Activated T-cell treated with anti-CD3 and anti-CD28 coated beads, Interleukin-2, amount 50 U/mL, for 24 hours (primary cell): ENCODE results near the gene PFN4.
"Not testable (repeated sequence)": the region's sequence is repeated elsewhere in the genome, so short reads cannot be mapped to it uniquely, and the experiment has no call there.

Experiments used
- DNase-seq: peaks from one replicate; pipeline ENCODE4 v3.0.0-alpha.2; 2020
- H3K27ac Mint-ChIP-seq: 2 replicates; pipeline ENCODE4 v1.8.0; 2020; ENCODE audit warnings: mild to moderate bottlenecking, mixed read lengths
- H3K27me3 Mint-ChIP-seq: 2 replicates; pipeline ENCODE4 v1.8.0; 2020; ENCODE audit warnings: mixed read lengths
- H3K36me3 Mint-ChIP-seq: 2 replicates; pipeline ENCODE4 v1.8.0; 2020; ENCODE audit warnings: low read depth, mixed read lengths
- H3K4me1 Mint-ChIP-seq: 2 replicates; pipeline ENCODE4 v1.8.0; 2020; ENCODE audit warnings: low read depth, mixed read lengths
- H3K4me3 Mint-ChIP-seq: 2 replicates; pipeline ENCODE4 v1.8.0; 2020; ENCODE audit warnings: mild to moderate bottlenecking, moderate library complexity, mixed read lengths
- H3K9me3 Mint-ChIP-seq: 2 replicates; pipeline ENCODE4 v1.8.0; 2020; ENCODE audit warnings: mixed read lengths

PFN4 gene, protein sequence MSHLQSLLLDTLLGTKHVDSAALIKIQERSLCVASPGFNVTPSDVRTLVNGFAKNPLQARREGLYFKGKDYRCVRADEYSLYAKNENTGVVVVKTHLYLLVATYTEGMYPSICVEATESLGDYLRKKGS

DNA sequence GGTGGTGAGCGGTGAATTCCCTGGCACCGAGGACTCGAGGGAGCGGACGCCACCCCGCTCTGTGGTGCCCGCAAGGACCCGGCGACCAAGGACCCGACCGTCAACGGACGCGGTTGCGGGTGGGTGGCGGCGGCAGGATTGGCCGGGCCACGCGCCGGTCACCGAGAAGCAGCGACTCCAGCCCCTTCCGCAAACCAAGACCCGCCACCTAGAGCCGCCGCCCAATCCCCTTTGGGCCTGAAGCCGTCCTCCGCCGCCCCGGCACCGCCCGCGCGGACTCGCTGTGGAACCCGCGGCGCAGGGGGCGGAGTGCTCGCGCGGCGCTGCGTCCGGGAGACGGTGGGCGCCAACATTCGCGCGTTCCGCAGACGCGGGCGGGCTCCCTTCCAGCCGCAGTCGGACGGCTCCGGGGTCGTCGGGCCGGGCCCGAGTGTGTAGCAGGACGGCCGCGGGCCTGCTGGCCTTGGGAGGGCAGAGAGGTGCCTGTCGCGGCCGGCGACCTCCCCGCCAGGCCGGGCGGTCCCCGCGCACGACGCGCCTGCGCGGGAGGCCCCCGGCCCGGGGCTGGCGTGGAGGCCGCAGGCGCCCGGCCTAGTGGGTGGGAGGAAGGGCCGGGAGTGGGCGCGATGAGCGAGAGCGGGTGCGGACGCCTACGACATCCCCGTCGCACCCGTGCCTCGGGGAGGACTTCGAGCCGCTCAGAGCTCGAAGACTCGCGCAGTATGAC lies at the start of gene PFN4, which contains the start of gene FAM228B:
Gene PFN4, minus strand, starts transcription at position 140 of the 727 bp plus-strand sequence. CDS start 799 bp downstream, outside the sequence.
Gene FAM228B, plus strand, starts transcription at position 275 of the 727 bp plus-strand sequence. CDS start 893 bp downstream, outside the sequence.
- no peaks in the 10 kb centered on the region for H3K36me3 Mint-ChIP-seq
- H3K4me3 Mint-ChIP-seq, result peak within 1 kb of the TSS; percentile 78
- peak within 1 kb of the TSS; percentile 81 for H3K27ac Mint-ChIP-seq
- H3K27me3 Mint-ChIP-seq, result peaks cover 3% of the 10 kb centered on the region
- no peaks in the 10 kb centered on the region for H3K9me3 Mint-ChIP-seq
- H3K4me1 Mint-ChIP-seq, result peaks cover 11% of the 10 kb centered on the region
- DNase-seq, result peak; percentile 82

DNA sequence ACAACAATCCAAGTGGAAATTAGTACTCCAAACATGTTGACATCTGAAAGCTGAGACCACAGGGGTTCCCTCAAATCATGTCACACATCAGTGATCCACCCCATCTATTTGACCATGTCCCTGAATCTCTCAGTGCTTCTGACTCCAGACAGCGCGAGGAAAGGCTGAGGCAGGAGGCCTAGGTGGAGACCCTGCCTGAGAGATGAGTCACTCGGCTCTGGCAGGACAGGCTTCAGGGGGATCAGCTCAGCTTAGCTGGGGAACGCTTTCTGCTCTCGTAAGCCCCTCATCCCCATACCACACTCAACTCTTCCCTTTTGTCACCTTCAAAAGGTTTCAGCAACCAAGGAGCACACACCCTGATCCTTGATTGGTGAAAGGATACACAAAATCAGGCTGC lies 45.9 kb upstream of the PFN4 start:
- H3K27me3 Mint-ChIP-seq, result peaks cover 5% of the 10 kb centered on the region

DNA sequence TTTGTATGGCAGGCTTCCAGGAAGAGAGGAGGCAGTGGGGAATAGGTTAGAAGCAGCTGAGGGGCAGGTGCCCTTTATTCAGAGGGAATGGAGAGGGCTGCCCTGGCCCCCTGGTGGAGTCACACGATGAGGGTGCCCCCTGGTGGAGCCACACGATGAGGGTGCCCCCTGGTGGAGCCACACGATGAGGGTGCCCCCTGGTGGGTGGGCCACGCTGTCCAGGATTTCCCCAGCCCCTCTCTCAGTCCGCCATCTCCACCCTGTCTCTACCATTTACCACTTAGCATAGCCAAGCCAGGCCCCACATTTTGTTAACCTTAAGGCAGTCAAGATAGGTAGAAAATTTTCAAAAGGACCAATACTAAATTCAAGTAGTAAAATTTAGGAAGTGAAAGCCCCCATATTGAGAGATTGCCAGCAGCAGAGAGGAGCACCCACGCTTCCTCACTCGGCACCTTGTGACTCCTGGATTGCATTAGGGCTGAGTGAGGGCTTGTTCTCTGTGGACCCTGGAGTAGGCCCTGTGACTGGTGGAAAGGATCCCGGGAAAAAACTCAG lies 41.4 kb upstream of the PFN4 start:
- Mint-ChIP-seq H3K27me3 (no peaks in the 10 kb centered on the region), H3K4me1 (no peaks in the 10 kb centered on the region), H3K27ac (no peak overlapping the region), H3K36me3 (no peaks in the 10 kb centered on the region), H3K9me3 (no peaks in the 10 kb centered on the region), H3K4me3 (no peak overlapping the region)
- peak; percentile 64 for DNase-seq

More for the DNA sequence above, 45.9 kb upstream of the PFN4 start:
- H3K9me3 Mint-ChIP-seq, result no peaks in the 10 kb centered on the region
- H3K4me1 Mint-ChIP-seq, result no peaks in the 10 kb centered on the region
- no peaks in the 10 kb centered on the region for H3K36me3 Mint-ChIP-seq
- H3K4me3 Mint-ChIP-seq, result no peak overlapping the region
- no peak overlapping the region for H3K27ac Mint-ChIP-seq
- DNase-seq, result no peak

DNA sequence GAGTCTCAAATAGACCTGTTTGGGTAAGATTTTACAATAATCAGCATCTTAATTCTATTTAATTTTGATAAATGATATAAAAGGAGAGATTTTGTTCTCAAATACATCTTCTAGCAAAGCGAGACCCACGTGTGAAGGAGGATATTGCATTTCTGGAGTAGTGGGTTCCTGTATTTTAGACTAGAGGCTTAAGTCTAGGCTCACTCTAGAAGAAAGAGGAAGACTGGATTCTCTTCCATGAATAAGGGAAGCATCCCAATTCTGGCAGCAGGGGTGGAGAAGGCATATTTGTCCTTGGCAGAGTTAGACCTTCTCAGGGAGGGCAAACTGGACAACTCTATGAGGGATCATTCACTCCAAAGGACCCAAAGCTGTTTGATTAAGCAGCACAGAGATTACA lies 40.5 kb upstream of the PFN4 start:
- no peaks in the 10 kb centered on the region for H3K9me3 Mint-ChIP-seq
- H3K4me3 Mint-ChIP-seq, result no peak overlapping the region
- no peak overlapping the region for H3K27ac Mint-ChIP-seq
- no peaks in the 10 kb centered on the region for H3K36me3 Mint-ChIP-seq
- no peaks in the 10 kb centered on the region for H3K27me3 Mint-ChIP-seq
- DNase-seq, result no peak
- no peaks in the 10 kb centered on the region for H3K4me1 Mint-ChIP-seq

DNA sequence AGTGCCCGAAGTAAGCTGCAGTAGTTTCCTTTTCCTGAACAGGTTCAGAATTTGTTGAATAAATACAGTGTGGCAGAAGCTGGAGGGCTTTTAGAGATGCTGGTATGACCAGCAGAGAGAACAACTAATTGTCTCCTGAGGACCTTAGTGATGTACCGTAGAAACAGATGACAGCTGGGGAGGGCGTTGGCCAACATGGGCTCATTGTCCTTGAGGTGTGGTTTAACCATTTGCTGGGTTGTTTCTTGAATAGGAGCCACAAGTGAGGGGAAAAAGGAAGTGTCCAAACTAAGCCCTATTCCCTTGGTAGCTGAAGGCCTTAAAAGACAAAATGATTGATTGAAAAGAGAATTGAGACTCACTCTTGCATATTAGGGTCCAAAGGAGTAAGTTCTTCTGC lies 40.1 kb upstream of the PFN4 start:
- H3K4me3 Mint-ChIP-seq, result no peak overlapping the region
- DNase-seq, result no peak
- H3K36me3 Mint-ChIP-seq, result no peaks in the 10 kb centered on the region
- no peaks in the 10 kb centered on the region for H3K4me1 Mint-ChIP-seq
- H3K27me3 Mint-ChIP-seq, result no peaks in the 10 kb centered on the region
- H3K9me3 Mint-ChIP-seq, result no peaks in the 10 kb centered on the region
- no peak overlapping the region for H3K27ac Mint-ChIP-seq

DNA sequence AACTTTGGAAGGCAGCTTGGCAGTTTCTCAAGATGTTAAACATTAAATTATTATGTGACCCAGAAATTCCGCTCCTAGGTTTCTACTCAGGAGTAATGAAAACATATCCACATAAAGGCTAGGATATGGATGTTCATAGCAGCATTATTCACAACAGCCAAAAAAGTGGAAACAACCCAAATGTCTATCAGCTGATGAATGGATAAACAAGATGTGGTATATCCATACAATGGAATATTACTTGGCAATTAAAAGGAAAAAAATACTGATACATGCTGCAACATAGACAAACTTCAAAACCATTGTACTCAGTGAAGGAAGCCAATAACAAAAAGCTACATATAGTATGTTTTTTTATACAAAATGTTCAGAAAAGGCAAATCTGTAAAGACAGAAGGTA lies 39.4 kb upstream of the PFN4 start:
- no peak for DNase-seq
- Mint-ChIP-seq H3K4me1 (no peaks in the 10 kb centered on the region), H3K27me3 (no peaks in the 10 kb centered on the region), H3K4me3 (no peak overlapping the region), H3K9me3 (no peaks in the 10 kb centered on the region), H3K36me3 (no peaks in the 10 kb centered on the region), H3K27ac (no peak overlapping the region)

DNA sequence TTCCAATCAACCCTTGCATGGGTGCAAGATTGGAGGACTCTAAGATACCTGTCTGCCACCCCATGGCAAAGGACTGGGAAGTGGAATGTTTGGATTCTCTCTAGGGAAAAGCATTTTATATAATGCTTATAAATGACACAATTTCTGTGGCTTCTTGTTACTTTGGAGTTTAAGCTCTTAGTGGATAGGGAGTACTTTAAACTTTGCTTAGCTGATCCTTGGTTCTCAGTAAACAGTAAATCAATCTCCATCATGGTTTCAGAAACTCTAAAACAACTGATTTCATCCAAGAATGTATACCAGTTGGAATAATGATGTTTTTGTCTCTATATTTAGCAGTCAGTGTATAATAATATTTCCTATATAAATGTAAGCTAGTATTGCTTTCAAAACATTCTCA lies 37.6 kb upstream of the PFN4 start:
- no peaks in the 10 kb centered on the region for H3K27me3 Mint-ChIP-seq
- DNase-seq, result no peak
- no peak overlapping the region for H3K27ac Mint-ChIP-seq
- no peak overlapping the region for H3K4me3 Mint-ChIP-seq
- H3K36me3 Mint-ChIP-seq, result no peaks in the 10 kb centered on the region
- no peaks in the 10 kb centered on the region for H3K4me1 Mint-ChIP-seq
- no peaks in the 10 kb centered on the region for H3K9me3 Mint-ChIP-seq

DNA sequence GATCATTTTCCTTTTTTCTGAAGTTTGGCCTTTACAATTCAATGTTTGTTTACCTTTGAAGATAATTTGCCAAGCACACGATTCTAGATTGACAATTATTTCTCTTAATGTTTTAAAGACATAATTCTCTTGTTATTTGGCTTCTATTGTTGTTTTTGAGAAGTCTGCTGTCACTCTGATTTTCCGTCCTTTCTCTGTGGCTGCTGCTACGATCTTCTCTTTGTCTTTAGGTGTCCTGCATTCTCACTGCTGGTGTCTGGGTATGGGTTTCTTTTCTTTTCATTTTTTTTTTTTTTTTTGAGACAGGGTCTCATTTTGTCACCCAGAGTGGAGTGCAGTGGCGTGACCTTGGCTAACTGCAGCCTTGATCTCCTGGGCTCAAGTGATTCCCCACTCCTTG lies 36.6 kb upstream of the PFN4 start:
- DNase-seq, result no peak
- Mint-ChIP-seq H3K9me3 (no peaks in the 10 kb centered on the region), H3K27me3 (no peaks in the 10 kb centered on the region), H3K4me3 (no peak overlapping the region), H3K36me3 (no peaks in the 10 kb centered on the region), H3K4me1 (no peaks in the 10 kb centered on the region), H3K27ac (no peak overlapping the region)

DNA sequence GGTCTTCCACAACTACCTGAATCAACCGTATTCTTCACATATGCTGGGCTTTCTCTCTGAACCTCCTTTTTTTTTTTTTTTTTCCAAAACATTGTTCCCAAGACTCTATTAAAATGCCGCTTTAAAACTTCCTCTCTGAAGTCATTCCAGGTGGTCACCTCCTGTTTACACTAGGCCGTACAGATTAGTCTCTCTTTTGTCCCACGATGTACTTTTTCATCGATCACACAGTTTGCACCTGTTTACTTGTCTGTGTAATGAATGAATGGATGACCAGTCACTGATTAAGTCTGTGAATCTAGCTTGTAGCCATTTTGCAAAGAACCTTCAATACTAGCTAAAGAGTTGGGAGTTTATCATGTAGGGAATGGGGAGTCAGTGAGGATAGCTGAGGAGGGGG lies 35.0 kb upstream of the PFN4 start:
- H3K27ac Mint-ChIP-seq, result no peak overlapping the region
- no peak for DNase-seq
- H3K4me3 Mint-ChIP-seq, result no peak overlapping the region
- H3K9me3 Mint-ChIP-seq, result no peaks in the 10 kb centered on the region
- no peaks in the 10 kb centered on the region for H3K27me3 Mint-ChIP-seq
- no peaks in the 10 kb centered on the region for H3K36me3 Mint-ChIP-seq
- no peaks in the 10 kb centered on the region for H3K4me1 Mint-ChIP-seq

DNA sequence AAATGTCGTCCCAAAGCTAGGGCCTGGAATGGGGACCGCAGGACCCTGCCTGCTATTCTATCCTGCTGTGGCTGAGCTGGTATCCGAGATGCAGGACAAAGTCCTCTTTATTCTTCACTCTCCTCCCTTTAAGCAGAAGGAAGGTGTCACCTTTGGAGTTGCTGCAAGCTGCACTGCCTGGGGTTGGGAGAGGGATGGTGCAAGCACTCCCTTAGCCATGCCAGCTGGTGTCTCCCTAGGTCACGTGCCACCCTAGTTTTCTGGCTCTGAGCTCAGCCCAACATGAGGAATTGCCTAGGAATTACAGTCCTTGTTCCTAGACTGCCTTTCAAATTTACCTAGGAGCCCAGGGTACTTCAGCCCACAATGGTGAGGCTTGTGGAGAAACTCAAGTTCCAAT lies 30.3 kb upstream of the PFN4 start:
- no peak for DNase-seq
- Mint-ChIP-seq H3K27ac (no peak overlapping the region), H3K27me3 (no peaks in the 10 kb centered on the region), H3K4me1 (no peaks in the 10 kb centered on the region), H3K36me3 (peaks cover 11% of the 10 kb centered on the region), H3K4me3 (no peak overlapping the region), H3K9me3 (peaks cover 2% of the 10 kb centered on the region)

DNA sequence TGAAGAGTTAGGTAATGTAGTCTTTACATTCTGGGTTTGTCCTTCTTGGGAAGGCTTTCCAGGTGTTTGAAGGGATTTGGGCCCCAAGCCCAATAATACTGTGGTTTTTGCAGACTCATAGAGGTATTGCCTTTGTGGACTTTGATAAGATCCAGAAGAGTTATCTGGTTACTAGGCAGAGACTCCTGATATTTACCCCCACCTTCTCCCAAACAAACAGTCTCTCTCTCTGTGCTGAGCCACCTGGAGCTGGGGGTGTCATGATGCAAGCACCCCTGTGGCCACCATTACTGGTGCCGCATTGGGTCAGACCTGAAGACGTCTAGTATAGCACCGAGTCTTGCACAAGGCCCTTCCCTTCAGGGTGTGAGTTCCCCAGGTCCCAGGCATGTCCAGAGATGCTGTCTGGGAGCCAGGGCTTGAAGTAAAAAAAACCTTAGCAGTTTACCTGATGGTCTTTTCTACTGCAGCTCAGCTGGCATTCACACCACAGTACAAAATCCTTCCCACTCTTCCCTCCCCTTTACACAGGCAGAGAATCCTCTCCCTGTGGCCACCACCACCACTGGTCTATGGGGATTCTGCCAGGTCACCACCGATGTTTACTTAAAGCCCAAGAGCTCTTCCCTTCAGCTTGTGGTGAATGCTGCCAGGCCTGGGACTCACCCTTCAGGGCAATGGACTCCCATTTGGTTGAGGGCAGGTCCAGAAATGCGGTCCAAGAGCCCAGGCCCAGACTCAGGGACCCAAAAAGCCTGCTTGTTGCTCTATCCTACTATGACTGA lies 29.5 kb upstream of the PFN4 start:
- H3K27me3 Mint-ChIP-seq, result no peaks in the 10 kb centered on the region
- no peak overlapping the region for H3K27ac Mint-ChIP-seq
- DNase-seq, result no peak
- peaks cover 9% of the 10 kb centered on the region for H3K9me3 Mint-ChIP-seq
- H3K4me3 Mint-ChIP-seq, result no peak overlapping the region
- H3K4me1 Mint-ChIP-seq, result no peaks in the 10 kb centered on the region
- peaks cover 15% of the 10 kb centered on the region for H3K36me3 Mint-ChIP-seq

DNA sequence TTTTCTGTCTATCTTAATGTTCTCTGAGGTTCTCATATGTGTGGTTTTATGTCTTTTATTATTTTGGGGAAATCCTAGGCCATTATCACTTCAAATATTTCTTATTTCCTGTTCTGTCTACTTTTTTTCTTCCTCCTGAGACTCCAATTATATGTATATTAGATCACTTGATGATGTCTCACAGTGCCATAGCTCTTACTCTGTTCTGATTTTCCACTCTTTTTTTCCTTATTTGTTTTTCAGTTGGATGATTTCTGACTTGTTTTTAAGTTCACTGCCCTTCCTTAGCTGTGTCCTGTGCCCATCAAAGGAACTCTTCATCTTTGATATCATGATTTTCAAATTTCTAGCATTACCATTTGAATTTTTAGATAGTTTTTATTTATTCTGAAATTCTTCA lies 24.2 kb upstream of the PFN4 start:
- no peaks in the 10 kb centered on the region for H3K4me1 Mint-ChIP-seq
- peaks cover 23% of the 10 kb centered on the region for H3K36me3 Mint-ChIP-seq
- no peak for DNase-seq
- H3K9me3 Mint-ChIP-seq, result peaks cover 17% of the 10 kb centered on the region
- H3K27me3 Mint-ChIP-seq, result no peaks in the 10 kb centered on the region
- no peak overlapping the region for H3K27ac Mint-ChIP-seq
- H3K4me3 Mint-ChIP-seq, result no peak overlapping the region

DNA sequence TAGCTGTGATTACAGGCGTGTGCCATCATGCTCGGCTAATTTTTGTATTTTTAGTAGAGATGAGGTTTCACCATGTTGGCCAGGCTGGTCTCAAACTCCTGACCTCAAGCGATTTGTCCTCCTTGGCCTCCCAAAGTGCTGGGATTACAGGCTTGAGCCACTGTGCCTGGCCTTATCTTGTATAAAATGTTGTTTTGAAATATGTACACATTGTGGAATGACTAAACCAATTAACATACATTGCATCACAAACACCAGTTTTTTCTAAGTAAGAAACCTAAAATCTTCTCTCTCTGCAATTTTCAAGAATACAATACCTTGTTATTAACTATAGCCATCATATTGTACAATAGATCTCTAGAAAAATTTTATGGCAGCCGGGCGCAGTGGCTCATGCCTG lies 17.2 kb upstream of the PFN4 start:
- not testable (repeated sequence) for H3K27ac Mint-ChIP-seq, H3K9me3 Mint-ChIP-seq, DNase-seq, H3K27me3 Mint-ChIP-seq, H3K4me3 Mint-ChIP-seq, H3K36me3 Mint-ChIP-seq, H3K4me1 Mint-ChIP-seq

DNA sequence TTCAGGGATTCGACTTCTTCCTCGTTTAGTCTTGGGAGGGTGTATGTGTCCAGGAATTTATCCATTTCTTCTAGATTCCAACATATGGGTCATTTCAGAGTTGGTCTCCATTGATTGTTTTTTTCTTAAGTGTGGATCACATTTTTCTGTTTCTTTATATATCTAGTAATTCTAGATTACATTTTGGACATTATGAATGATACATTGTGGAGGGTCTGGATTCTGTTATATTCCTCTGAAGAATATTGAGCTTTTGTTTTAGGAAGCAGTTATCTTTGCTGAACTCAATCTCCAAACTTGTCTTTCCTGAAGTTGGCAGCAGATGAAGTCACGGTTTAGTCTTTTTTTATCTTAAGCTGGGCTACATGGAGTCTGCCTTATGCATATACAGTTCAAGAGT lies 9.4 kb upstream of the PFN4 start:
- H3K27ac Mint-ChIP-seq, result no peak overlapping the region
- H3K9me3 Mint-ChIP-seq, result peaks cover 4% of the 10 kb centered on the region
- H3K4me1 Mint-ChIP-seq, result no peaks in the 10 kb centered on the region
- peaks cover 6% of the 10 kb centered on the region for H3K36me3 Mint-ChIP-seq
- H3K27me3 Mint-ChIP-seq, result no peaks in the 10 kb centered on the region
- no peak overlapping the region for H3K4me3 Mint-ChIP-seq
- no peak for DNase-seq

DNA sequence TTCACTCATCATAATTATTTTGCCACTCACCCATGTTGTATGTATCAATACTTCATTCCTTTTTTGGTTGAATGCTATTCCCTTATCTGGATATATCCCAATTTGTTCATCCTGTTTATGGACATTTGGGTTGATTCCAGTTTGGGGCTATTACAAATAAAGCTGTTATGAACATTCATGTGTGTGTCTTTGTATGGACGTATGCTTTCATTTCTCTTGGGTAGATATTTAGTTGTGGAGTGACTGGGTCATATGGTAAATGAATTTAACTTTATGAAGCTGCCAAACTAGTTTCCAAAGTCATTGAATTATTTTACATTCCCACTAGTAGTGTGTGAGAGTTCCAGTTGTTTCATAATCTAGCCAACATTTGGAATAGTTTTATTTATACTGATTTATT lies 2.8 kb upstream of the PFN4 start:
- no peak for DNase-seq
- no peak overlapping the region for H3K4me3 Mint-ChIP-seq
- H3K9me3 Mint-ChIP-seq, result no peaks in the 10 kb centered on the region
- H3K27me3 Mint-ChIP-seq, result peaks cover 3% of the 10 kb centered on the region
- H3K4me1 Mint-ChIP-seq, result peaks cover 11% of the 10 kb centered on the region
- no peaks in the 10 kb centered on the region for H3K36me3 Mint-ChIP-seq
- H3K27ac Mint-ChIP-seq, result no peak overlapping the region
